ENCODE measurements around the gene SMCHD1.

GRCh38 chr18:2681993-2682603, 26.6 kb downstream of the SMCHD1 start:
- TF ChIP-seq CTCF (IDR thresholded peaks at IDR 0.05), result no peak
- no peak for TF ChIP-seq POLR2A (IDR thresholded peaks at IDR 0.05)

Data from lower leg skin (tissue), 3 donors.